SU-DHL-6 (cell line): ENCODE data around the gene SIGLEC8.

Source experiments
- EZH2phosphoT487 ChIP-seq: fragments of 200-600 bp; sonication (generic), shearing (Covaris generic); conservative IDR thresholded peaks from 2 replicates; pipeline ENCODE4 v1.6.1; 2018; ENCODE audit warnings: mild to moderate bottlenecking, antibody characterized with exemption, low read length, moderate library complexity, mixed read lengths
- TF ChIP-seq, protein P1 (sequence below): fragments of 200-600 bp; sonication (generic); IDR thresholded peaks from one replicate; pipeline ENCODE4 v1.5.1; 2017; ENCODE audit warnings: antibody characterized with exemption, mild to moderate bottlenecking, low read length, moderate library complexity; ENCODE audit not compliant: insufficient read depth, poor library complexity, severe bottlenecking

- TF ChIP-seq, protein P1, sequence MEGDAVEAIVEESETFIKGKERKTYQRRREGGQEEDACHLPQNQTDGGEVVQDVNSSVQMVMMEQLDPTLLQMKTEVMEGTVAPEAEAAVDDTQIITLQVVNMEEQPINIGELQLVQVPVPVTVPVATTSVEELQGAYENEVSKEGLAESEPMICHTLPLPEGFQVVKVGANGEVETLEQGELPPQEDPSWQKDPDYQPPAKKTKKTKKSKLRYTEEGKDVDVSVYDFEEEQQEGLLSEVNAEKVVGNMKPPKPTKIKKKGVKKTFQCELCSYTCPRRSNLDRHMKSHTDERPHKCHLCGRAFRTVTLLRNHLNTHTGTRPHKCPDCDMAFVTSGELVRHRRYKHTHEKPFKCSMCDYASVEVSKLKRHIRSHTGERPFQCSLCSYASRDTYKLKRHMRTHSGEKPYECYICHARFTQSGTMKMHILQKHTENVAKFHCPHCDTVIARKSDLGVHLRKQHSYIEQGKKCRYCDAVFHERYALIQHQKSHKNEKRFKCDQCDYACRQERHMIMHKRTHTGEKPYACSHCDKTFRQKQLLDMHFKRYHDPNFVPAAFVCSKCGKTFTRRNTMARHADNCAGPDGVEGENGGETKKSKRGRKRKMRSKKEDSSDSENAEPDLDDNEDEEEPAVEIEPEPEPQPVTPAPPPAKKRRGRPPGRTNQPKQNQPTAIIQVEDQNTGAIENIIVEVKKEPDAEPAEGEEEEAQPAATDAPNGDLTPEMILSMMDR = no peak
- TF ChIP-seq EZH2phosphoT487 = no peak
Observed at GRCh38 chr19:51469629-51470028, 11.4 kb upstream of the SIGLEC8 start.
